GM18867 (cell line): ENCODE results near the gene GLYATL2.

Source experiments
- ATAC-seq: cut with Tn5 transposase; IDR thresholded peaks from one replicate; pipeline ENCODE4 v1.9.1; 2021; ENCODE audit warnings: mild to moderate bottlenecking, moderate library complexity; ENCODE audit not compliant: unreplicated experiment

The GLYATL2 gene, protein sequence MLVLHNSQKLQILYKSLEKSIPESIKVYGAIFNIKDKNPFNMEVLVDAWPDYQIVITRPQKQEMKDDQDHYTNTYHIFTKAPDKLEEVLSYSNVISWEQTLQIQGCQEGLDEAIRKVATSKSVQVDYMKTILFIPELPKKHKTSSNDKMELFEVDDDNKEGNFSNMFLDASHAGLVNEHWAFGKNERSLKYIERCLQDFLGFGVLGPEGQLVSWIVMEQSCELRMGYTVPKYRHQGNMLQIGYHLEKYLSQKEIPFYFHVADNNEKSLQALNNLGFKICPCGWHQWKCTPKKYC

DNA sequence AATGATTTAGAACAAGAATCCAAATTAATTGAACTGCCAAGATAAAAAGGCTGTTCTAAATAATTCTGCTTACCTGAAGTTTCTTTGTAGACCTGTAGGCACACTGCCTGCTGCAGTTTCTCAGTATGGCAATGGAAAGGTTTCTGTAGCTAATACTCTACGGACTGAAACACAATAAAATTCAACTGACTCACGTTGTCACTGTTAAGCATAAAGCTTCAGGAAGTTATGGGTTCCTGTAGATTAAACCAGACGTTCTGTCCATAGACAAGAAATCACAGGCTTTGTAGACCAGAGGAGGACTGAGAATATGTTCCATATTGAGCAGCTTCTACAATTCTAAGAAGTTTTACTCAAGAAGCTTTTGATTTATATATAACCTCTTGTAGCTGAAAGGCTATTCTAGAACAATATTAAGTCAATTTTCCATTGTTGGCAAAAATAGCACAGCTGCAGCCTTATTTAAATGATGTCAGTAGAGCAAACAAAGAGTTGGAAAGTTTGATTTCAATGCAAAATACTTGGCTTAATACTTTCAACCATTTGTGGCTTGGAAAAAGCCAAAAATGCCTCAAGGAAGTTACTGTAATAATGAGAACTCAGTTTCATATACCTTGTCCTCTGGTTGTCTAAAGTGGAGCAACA is at the start of gene GLYATL2:
TSS of gene GLYATL2 (minus strand) at position 344 of the 645 bp plus-strand sequence. CDS start 5,092 bp downstream, outside the sequence.
- ATAC-seq, result no peak

DNA sequence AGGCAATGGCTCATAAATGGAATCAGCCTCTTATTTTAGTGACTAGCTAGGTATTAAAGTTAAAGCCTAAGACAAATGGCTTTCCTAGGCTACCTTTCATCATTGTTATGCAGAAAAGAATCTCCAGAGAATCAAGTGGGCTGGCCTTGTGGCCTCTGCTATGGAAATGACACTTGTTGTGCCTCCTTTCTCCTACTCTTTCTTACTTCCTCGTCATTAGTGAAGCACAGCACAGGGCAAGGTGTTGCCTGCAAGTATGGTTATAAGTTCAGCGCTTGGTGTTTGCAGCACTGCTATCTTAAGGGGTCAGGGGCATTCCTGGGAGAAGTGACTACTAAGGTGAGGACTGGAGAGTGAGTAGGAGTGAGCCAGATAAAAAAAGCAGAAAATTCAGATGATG is 49.4 kb upstream of the GLYATL2 start:
- no peak for ATAC-seq

DNA sequence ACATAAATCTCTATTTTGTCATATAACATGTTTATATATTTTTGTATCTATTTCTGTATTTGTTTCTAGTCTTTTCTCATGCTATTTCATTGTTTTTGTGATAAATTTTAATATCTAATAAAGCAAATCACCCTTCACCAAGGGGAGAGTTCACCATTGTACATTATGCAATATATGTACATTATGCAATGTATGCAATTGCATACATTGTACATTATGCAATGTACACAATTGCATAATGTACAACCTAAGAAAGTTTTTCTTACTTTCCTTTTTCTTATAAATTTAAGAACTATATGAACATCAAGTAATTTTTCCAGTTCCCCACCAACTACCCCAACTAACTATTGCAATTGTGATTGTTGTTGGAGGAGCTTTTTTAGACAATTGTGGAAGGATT is 44.1 kb upstream of the GLYATL2 start:
- ATAC-seq, result no peak

DNA sequence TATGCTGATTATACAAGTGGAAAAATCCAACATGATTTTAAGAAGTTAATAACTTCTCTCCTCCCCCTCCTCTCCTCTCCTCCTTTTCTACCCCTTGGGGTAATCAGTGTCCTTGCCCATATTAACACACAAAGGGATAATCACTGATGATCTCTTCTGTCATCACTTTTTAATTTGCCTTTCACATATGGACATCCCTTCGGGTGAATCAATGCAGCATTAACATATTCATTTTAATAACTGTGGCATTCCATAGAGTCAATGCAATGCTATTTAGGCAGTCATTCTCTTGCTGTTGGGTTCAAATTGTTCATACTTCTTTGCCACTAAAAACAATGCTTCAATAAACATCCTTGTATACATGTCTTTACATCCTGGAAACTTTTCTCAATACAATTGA is 42.9 kb upstream of the GLYATL2 start:
- no peak for ATAC-seq

DNA sequence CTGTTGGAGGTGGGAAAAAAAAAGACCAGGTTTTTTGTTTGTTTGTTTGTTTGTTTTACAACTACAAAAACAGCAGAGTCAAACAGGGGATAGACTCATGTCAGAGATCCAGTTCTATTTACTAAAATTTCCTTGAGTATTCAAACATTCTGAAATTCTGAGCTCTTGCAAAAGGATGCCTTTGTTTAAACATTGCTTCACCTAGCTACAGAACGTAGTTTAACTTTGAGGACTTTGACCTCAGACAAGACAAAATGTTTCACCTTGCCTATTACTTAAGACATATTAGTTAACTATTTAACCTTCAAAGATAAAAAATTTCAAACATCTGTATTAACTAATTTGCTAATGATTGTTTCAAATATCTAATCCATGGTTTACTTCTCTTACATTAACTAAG is 36.1 kb upstream of the GLYATL2 start:
- no peak for ATAC-seq

DNA sequence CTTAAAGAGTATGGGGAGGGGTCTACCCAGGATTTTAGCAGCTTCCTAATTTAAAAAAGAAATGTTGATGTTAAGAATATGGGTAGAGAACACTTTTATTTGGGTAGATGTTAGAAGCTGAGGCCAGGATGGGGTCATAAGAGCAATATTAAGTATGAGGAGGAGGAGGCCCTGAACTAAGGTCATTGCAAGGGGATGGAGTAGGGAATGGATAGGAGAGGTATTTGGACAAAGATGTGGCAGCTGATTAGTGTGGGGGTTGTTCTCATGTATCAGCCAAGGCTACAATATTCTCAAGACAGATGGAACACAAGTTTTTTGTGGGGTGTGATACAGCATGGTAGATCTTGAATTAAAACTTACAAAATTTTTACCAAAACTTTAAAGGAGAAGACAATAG is 35.7 kb upstream of the GLYATL2 start:
- ATAC-seq, result no peak

DNA sequence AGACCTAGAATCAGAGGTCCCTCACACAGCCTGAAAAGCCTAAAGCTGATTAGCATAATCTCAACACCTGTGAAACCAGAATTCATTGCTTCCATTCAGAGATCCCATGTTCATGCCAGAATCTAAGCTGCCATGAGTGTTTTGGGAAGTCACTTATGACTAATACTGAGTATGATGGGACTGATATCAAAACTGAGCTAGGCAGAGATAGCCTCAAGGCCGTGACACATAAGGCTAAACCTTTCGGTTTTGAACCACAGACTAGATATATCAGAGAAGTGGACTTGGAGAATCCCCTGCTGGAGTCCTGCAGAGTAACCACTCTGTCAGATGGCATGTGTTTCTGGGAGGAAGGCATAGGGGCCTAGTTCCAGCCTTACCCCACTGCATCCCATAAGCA is 23.1 kb upstream of the GLYATL2 start:
- no peak for ATAC-seq

DNA sequence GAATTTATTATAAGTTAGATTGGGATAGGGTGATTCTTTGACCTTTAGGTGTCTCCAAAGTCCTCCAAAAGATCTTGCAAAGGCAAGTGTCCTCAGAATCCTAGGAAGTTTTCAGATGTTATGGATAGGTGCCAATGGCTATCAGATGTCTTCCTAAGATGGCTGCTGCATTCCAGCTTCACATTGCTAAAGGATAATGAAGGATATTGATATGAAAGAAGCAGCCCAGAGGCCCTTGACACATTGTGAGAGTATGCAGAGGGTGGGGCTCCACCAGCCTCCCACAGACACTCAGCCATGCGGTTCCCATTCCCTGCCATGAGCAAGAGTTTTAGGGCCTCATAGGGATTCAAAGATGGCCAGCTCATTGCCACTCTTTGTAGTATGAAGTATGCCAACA is 22.3 kb upstream of the GLYATL2 start:
- no peak for ATAC-seq

DNA sequence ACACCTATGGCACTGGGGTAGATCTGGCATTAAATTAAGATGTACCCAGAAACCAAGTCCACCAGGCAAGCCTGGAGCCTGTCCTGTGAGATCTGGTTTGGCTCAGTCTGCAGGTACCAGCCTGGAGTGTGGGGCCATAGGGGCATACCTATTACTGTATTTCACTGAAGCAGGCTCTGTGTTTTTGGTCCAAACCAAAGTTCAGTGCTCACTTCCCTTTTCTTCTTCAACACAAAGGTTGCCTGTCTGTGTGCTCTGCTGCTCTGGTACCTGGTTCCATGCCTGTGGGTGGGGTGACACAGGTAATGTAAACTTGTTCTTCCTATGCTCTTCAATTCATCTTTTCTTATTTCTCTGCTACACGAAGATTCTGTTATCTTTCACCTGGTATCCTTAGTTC is 19.8 kb upstream of the GLYATL2 start:
- ATAC-seq, result no peak

DNA sequence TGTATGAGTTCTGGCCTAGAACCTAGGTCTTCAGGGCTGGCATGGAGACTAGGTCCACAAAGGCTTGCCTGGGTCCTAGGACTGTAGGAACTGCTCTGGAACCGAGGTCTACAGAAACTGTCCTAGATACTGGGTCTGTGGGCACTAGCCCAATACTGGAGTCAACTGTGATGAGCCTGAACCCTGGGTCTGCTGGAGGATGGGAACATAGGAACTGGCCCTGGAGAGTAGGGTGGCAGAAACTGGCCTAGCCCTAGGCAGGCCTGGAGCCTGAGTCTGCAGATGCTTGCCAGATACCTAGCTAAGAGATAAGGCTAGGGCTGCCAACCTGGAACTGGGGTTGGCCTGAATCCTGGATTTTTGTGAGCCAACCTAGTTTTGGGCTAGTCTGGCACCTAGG is 19.2 kb upstream of the GLYATL2 start:
- ATAC-seq, result no peak

DNA sequence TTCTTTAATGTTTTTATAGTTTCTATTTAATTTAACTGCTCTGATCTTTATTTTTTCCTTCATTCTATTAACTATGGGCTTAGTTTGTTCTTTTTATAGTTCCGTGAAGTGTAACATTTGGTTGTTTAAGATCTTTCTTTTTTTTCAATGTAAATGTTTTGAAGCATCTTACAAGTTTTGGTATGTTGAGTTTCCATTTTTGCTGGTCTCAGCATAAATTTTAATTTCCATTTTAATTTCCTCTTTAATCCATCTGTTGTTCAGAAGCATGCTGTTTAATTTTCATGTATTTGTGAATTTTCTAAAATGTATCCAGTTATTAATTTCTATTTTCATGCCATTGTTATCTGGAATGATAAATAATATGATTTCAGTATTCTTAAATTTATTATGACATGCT is 17.0 kb upstream of the GLYATL2 start:
- no peak for ATAC-seq

DNA sequence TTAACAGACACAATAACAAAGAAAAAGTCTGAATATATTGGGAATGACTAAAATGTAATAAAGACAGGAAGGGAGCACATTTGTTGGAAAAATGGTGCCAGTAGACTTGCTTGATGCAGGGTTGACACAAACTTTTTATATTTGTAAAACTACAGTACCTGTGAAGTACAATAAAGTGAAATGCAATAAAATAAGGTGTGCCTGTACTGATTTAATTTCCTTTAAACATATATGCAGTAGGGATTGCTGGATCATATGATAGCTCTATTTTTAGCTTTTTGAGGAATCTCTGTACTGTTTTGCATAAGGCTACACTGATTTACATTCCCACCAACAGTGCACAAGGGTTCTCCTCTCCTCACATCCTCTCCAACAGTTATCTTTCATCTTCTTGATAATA is 12.3 kb upstream of the GLYATL2 start:
- ATAC-seq, result no peak

DNA sequence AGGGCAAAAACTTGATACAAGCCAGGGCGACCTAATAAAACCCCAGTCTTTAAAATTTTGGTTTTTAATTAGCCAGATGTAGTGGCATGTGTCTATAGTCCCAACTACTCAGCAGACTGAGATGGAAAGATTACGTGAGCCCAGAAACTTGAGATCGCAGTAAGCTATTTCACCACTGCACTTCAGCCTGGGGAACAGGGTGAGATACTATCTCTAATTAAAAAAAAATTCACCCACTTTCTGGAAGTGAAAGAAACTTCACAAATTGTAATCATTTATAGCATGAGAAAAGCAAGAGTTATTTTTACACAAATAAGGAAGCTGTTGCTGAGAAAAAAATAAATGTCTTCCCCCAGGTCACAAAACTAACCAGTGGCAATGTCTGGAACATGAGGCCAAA is 882 bp upstream of the GLYATL2 start:
- no peak for ATAC-seq

DNA sequence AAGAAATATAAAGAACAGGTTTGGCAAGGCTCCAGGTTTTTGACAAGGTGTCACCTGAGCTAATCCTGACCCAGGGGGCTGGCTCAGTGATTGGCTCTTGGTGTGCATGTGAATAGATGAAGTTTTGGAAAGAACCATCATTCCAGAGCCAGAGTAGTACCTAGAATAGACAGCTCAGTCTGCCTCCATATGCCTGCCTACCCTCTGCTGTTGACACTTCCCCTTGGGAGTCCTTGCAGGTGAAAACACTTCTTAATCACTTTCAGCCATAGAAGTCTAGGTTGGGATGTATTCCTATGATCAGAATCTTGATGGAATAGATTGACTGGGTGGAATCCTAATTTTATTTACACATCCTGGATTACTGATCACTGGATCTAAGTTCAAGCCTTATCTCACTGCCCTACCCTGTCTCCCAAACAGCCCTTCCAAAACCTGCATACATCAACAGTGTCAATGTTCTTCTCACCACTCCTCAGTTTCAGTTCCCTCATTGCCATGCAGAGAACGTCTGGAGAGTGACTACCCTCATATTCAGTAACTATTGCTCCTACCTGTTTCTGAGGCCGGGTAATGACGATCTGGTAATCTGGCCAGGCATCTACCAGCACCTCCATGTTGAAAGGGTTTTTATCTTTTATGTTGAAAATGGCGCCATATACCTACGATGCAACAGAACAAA is 6.7 kb downstream of the GLYATL2 start:
- no peak for ATAC-seq

DNA sequence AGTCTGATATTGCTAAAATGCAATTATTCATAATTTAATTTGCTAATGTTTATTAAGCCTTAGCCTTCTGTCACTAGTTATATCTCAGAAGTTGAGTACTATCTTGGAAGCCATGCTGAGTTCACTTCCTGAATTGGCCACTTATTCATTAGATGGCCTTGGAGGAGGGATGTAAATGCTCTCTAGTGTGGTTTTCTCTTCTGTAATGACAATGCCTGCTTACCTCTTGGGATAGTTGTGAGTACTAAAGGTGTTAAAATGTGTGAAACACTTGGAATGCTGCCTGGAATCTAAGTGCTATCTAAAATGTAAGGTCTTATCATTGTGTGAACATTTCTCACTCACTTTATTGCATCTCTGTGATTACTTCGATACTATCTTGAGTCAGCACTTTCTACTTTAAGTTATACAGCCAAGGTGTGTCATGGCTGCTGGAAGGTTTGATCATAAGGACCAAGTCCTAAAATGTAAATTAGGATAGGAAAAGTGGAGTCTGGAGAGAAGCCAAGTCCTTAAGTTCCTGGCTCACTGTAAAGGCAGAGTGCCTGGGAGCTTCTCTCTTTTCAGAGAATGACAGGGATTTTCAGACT is 12.4 kb downstream of the GLYATL2 start:
- ATAC-seq, result no peak

DNA sequence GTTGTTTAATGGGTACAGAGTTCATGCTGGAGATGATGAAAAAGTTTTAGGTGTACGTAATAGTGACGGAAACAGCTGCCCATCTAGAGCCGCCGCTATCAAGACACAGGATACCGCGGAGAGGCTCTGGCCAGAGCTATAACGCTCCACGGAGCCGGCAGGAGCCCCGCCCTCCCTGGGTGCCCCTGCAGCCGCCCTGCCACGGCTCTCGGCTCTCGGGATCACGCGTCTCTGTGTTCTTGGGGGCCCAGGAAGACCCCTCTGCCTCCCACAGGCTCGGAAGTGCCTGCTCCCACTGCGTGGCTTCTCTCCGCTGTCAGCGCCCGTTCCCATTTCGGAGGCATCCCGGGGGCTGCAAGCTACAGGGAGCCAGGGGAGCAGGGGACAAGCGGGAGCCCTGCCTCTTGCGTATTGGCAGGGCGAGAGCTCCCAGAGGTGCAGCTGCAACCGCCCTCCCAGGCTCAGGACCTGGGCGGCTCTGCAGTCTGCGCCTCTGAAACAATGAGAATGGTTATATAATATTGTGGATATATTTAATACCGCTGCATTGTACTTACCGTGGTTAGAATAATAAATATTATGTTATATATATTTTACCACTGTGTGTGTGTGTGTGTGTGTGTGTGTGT is 13.7 kb downstream of the GLYATL2 start:
- no peak for ATAC-seq

DNA sequence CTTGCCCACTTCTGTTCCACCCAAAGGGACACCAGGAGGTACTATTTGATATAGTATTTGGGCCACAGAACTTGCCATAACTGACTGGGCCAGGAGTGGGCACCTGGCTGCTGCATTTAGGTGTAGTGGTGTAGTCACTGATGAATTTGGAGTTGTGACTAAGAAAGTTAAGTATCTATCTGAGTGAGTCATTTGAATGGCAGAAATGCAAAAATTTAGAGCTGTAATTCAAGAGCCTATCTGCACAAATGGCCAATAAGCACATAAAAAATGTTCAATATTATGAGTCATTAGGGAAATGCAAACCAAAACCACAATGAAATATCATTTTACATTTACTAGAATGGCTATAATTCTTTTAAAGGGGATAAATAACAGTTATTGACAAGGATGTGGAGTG is 14.7 kb downstream of the GLYATL2 start:
- ATAC-seq, result no peak

DNA sequence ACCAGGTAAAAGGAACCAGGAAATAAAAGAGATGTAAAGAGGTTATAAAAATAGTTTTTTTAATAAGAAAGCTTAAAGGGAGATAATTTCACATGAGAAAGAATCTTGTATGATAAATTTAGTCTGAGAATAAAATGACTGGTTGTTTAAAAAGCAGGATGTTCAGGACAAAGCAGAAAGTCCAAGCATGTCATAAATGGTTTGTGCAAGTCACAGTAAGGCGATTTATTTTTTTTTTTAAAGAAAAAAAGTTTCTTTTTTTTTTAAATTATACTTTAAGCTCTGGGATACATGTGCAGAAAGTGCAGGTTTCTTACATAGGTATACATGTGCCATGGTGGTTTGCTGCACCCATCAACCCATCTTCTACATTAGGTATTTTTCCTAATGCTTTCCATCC is 30.8 kb downstream of the GLYATL2 start:
- ATAC-seq, result no peak

DNA sequence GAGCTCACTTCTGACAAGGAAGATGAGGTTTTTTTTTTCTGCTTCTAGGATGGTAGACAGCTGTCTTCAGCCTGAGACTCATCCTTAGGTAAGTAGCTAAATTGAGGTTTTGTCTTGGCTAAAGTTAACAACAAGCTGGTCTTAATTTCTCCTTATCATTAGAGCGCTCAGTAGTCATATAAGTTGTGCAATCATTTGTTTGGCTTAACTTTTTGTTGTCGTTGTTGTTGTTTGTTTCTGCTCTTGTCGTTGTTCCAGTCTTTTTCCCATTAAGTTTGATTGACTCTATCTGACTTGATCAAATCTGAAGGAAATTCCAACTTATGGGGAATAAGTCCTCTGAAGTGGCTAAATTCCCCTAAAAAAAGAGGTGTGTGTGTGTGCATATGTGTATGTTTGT is 33.0 kb downstream of the GLYATL2 start:
- no peak for ATAC-seq

DNA sequence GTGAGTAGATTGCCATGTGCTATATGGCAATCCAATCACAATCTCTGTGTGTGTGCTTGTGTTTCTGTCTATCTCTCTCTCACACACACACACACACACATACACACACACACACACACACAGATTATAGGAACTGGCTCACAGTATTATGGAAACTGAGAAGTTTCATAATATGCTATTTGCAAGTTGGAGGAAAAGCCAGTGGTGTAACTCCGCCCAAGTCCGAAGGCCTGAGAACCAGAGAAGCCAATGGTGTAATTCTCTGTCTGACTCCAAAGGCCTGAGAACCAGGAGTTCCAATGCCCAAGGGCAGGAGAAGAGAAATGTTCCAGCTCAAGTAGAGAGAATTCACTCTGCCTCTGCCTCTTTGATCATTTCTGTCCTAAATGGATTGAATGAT is 37.2 kb downstream of the GLYATL2 start:
- no peak for ATAC-seq

DNA sequence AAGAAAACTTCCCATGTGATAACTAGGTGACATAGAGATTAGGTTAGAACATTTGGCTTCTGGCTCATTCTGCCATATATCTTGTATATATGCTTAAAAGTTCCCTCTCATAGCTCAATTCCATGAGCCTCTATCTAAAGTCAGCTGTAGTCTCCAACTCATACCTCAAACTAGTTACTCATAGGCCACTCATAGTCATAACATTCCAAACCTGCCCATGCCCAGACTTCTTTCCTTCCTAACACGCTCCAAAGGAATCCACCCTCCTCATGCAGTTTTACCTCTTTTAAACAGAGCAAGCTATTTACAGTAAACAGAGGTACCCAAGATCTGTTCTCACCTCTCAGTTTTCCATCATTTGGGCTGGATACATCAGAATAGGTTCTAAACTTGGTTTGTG is 39.4 kb downstream of the GLYATL2 start:
- no peak for ATAC-seq
